C4-2B (cell line): ENCODE results near the gene HOMER3.

Experiments
- H3K27ac ChIP-seq: fragments of 450-650 bp; 2 replicates; pipeline ENCODE4 v1.5.1; 2017
- ZFX ChIP-seq: fragments of 450-650 bp; IDR thresholded peaks from 2 replicates; pipeline ENCODE4 v1.6.1; 2017
- TF ChIP-seq, protein P1 (sequence below): fragments of 450-650 bp; conservative IDR thresholded peaks from 2 replicates; pipeline ENCODE4 v1.5.1; 2017; ENCODE audit warnings: mild to moderate bottlenecking

HOMER3 gene

DNA sequence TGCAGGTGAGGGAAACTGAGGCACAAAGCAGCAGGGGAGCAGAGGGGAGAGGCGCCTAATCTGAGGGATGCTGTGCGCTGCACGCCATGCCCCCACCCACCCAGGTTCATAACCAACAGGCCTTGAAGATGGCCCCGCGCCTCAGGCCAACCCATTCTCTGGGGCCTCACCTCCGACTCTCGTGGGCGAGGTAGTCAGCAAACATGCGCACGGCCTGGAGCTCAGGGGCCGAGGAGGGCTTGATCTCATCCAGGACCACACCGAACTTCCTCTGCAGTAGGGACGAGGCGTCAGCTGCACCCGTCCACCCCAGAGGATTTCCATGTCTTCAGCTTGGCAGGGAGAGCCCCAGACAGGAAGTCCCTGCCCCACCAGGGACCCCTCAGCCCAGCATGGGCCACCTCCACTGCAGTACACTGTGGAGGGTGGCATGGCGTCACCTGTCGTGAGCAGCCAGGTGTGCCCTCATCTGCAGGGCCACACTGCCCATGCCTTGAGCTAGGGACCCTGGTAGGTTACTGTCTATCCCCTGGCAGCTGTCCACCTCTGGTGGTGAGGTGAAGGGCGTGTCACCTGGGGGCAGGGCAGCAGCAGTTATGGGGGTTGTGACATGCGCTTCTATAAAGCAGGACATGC is 30.1 kb downstream of the HOMER3 start:
- H3K27ac ChIP-seq, result no peak overlapping the region
- TF ChIP-seq, protein P1, sequence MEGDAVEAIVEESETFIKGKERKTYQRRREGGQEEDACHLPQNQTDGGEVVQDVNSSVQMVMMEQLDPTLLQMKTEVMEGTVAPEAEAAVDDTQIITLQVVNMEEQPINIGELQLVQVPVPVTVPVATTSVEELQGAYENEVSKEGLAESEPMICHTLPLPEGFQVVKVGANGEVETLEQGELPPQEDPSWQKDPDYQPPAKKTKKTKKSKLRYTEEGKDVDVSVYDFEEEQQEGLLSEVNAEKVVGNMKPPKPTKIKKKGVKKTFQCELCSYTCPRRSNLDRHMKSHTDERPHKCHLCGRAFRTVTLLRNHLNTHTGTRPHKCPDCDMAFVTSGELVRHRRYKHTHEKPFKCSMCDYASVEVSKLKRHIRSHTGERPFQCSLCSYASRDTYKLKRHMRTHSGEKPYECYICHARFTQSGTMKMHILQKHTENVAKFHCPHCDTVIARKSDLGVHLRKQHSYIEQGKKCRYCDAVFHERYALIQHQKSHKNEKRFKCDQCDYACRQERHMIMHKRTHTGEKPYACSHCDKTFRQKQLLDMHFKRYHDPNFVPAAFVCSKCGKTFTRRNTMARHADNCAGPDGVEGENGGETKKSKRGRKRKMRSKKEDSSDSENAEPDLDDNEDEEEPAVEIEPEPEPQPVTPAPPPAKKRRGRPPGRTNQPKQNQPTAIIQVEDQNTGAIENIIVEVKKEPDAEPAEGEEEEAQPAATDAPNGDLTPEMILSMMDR, result no peak
- no peak for TF ChIP-seq ZFX

- TF ChIP-seq, protein P1, result no peak
- TF ChIP-seq ZFX, result no peak
- no peak overlapping the region for H3K27ac ChIP-seq
Measured at GRCh38 chr19:18910010-18910409, 31.0 kb downstream of the HOMER3 start.

DNA sequence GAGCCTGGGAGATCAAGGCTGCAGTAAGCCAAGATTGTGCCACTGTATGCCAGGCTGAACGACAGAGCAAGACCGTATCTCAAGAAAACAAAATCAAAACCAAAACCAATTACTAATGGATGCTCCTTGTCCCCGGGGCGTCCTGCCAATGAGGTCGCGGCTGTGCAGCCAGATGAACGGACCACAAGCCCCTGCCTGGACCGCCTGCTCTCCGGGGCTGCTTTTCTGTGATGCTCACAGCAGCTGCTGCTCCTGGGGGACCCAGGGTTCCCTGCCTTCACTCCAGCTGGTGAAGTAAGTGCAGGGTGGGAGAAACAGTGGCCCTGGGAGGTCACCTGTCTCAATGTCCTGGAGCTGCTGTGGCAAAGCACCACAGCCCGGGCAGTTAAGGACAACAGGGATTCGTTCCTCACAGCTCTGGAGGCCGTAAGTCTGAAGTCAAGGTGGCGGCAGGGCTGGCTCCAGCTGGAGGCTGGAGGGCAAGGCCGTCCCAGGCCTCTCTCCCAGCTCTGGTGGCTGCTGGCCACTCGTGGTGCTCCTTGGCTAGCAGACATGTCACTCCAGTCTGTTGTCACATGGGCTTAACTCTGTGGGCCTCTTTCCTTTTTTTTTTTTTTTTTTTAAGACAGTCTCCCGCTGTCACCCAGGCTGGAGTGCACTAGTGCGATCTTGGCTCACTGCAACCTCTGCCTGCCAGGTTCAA is 31.9 kb downstream of the HOMER3 start:
- no peak for TF ChIP-seq ZFX
- TF ChIP-seq, protein P1, result no peak
- no peak overlapping the region for H3K27ac ChIP-seq

DNA sequence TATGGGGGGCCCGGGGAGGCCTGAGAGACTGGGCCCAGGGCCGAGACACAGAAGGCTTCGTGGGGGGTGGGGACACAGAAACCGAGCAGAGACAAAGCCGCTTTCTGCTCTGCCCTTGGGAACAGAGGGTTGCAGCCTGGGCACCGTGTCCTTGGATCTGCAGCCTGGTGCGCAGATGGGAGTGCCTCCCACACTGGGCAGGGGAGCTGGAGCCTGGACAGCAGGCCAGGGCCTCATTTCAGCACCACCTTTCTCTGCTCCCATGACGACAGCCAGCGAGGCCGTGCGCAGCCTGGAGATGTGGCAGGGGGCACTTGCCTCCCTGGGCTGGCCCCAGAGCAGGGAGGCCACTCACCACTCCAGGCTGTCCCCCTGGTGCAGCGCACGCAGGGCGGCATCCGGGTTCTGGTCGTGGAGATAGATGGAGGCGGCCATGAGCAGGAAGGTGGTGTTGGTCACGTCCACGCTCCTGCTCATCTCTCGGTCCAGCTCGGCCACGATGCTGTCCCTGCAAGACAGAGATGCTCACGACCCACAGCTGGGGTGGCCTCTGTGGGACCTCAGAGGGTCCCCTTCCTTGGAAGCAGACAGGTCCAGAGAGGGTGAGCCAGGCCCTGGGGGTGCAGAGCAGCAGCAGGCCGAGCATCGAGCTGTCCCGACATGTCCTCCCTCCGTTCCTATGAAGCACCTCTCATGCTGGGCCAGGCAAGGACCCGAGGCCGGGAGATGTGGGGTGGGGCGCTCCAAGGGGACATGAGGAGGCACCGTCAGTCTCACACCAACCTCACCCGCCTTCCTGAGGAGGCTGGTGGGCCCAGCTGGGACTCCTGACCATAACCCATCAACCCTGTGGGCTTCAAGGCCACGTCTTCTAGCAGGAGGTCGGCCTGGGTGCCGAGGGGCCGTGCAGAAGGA is 34.2 kb downstream of the HOMER3 start:
- H3K27ac ChIP-seq, result no peak overlapping the region
- TF ChIP-seq, protein P1, result no peak
- no peak for TF ChIP-seq ZFX

GRCh38 chr19:18905513-18906236 is 35.3 kb downstream of the HOMER3 start:
- TF ChIP-seq ZFX, result no peak
- TF ChIP-seq, protein P1, result no peak

GRCh38 chr19:18905058-18905456 is 36.0 kb downstream of the HOMER3 start:
- H3K27ac ChIP-seq, result no peak overlapping the region
- TF ChIP-seq, protein P1, result no peak
- no peak for TF ChIP-seq ZFX

More at GRCh38 chr19:18905513-18906236, 35.3 kb downstream of the HOMER3 start:
- no peak overlapping the region for H3K27ac ChIP-seq
